Measurements from ENCODE around the gene POU2F2. TPM values are rescaled to one million over a fixed set of nuclear protein-coding genes. Genes with fewer than 3 reads are reported as not detected.
A peak's percentile ranks its signal among the peaks of the same experiment; 100 is the strongest.

The POU2F2 gene
- total and polyA plus RNA-seq, 8 donors: 0.68 to 23.3 (median 2.3) TPM

DNA sequence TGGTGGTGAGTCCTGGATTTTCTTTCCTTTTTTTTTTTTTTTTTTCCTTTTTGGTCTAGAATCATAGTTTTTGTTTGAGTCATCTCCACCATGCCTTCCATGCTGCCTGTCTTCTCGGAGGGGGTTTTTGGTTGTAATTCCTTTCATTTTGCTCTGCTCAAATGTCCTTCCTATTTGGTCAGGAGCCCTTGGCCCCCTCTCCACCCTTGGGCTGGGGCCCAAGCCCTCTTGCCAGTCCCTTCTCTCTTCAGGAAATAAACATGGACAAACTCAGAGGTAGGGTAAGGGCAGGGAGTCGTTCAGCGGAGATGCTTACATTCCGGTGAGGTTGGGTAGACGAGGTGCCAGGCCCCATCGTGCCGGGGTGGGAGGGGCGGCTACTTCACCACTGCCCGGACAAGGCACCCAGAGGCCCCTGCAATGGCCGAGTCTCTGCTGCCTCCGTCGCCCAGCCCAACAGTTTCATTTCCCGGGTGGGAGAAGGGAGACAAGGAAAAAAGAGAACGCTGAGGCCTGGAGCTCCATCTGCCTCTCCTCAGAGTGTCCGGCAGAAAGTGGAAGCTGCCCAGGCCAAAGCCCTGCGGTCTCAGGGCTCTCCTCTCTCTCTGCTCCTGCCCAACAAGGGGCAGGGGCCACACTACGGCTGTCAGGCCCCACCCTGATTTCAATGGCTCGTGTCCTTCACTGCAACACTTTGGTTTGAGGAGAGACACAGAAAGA, 43.6 kb downstream of the POU2F2 start:
- intact Hi-C loops (cut with DNase I; ENCODE audit: low total_unique reads): no loop called here
- Histone ChIP-seq H3K36me3 (peaks cover 0 to 9% (median 5%) of the 10 kb centered on the region in 4 donors), H3K27ac (peak overlapping the region in 4 of 5 donors; percentile 20 to 58 (median 48)), H3K4me1 (peaks cover 0 to 25% (median 19%) of the 10 kb centered on the region in 4 donors), H3K4me3 (no peak overlapping the region), H3K9me3 (no peaks in the 10 kb centered on the region), H3K27me3 (no peaks in the 10 kb centered on the region)
- DNase-seq: no peak
- WGBS, 5 donors: 58 to 64% (median 62%) methylated on average over 17 to 18 of the region's 18 CpGs
- no peak for TF ChIP-seq EP300 (IDR thresholded peaks at IDR 0.05)
- no peak for TF ChIP-seq CTCF (IDR thresholded peaks at IDR 0.05)

- 66 to 77% (median 74%) methylated on average over 11 of the region's 11 CpGs for WGBS, 5 donors
- no peak for TF ChIP-seq POLR2A (IDR thresholded peaks at IDR 0.05)
- TF ChIP-seq CTCF (IDR thresholded peaks at IDR 0.05): no peak
- no peak for TF ChIP-seq POLR2AphosphoS5 (IDR thresholded peaks at IDR 0.05)
- TF ChIP-seq EP300 (IDR thresholded peaks at IDR 0.05): no peak
These were observed 45.3 kb downstream of the POU2F2 start for GRCh38 chr19:42086770-42087550.

DNA sequence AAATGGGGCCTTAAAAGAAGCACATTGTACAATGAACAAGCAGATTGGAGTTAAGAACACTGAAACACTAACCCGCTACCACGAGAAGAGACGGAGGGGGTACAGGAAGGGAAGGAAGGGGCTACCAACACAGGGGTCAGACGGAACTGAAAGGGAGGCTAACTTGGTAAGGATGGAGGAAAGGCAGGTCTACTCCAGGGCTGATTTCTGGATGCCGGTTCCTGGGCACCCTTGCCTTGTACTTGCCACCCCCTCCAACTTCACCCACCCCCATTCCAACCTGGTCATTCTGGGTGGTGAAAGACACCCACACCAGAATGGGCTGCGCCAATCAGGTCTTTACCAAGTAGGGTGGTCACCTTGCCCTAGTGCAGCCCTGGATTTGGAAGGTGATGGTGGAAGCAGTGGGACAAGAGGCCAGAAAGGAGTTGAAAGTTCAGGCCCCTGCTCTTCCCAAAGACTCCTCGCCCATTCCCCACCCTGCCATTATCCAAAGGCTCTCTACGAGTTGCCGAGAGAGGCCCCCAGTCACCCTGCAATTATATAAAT, 46.0 kb downstream of the POU2F2 start:
- 76 to 82% (median 77%) methylated on average over 9 of the region's 9 CpGs for WGBS, 5 donors
- Histone ChIP-seq H3K27ac (no peak overlapping the region), H3K4me1 (peaks cover 0 to 21% (median 11%) of the 10 kb centered on the region in 4 donors), H3K9me3 (no peaks in the 10 kb centered on the region), H3K4me3 (no peak overlapping the region), H3K36me3 (peaks cover 5 to 31% (median 24%) of the 10 kb centered on the region in 4 donors), H3K27me3 (no peaks in the 10 kb centered on the region)
- intact Hi-C loops (cut with DNase I; ENCODE audit: low total_unique reads): no loop called here
- TF ChIP-seq POLR2AphosphoS5 (IDR thresholded peaks at IDR 0.05) (no peak), CTCF (IDR thresholded peaks at IDR 0.05) (no peak)
- no peak for DNase-seq

More at GRCh38 chr19:42086770-42087550, 45.3 kb downstream of the POU2F2 start:
- Histone ChIP-seq H3K27ac (no peak overlapping the region), H3K9me3 (no peaks in the 10 kb centered on the region), H3K4me1 (peaks cover 0 to 21% (median 13%) of the 10 kb centered on the region in 4 donors), H3K27me3 (no peaks in the 10 kb centered on the region), H3K36me3 (peaks cover 0 to 24% (median 17%) of the 10 kb centered on the region in 4 donors), H3K4me3 (no peak overlapping the region)
- no peak for DNase-seq
- intact Hi-C loops (cut with DNase I; ENCODE audit: low total_unique reads): no loop called here

GRCh38 chr19:42083537-42083936, 48.7 kb downstream of the POU2F2 start:
- H3K4me1 ChIP-seq: peaks cover 0 to 14% (median 7%) of the 10 kb centered on the region in 4 donors
- DNase-seq: no peak
- no peaks in the 10 kb centered on the region for H3K9me3 ChIP-seq
- no peaks in the 10 kb centered on the region for H3K27me3 ChIP-seq
- TF ChIP-seq EP300 (IDR thresholded peaks at IDR 0.05) (no peak), CTCF (IDR thresholded peaks at IDR 0.05) (no peak), POLR2A (IDR thresholded peaks at IDR 0.05) (no peak), POLR2AphosphoS5 (IDR thresholded peaks at IDR 0.05) (no peak)
- peaks cover 32 to 58% (median 51%) of the 10 kb centered on the region in 4 donors for H3K36me3 ChIP-seq
- no peak overlapping the region for H3K4me3 ChIP-seq
- WGBS, 5 donors: 95 to 98% (median 96%) methylated on average over 5 of the region's 5 CpGs
- intact Hi-C loops (cut with DNase I; ENCODE audit: low total_unique reads): no loop called here
- H3K27ac ChIP-seq: no peak overlapping the region

All from stomach (tissue), 9 donors.